ENCODE results near the gene ARPC1A.
"Not testable (repeated sequence)": the region's sequence is repeated elsewhere in the genome, so short reads cannot be mapped to it uniquely, and the experiment has no call there.

The ARPC1A gene

GRCh38 chr7:99325592-99326407 is at the start of gene ARPC1A:
ARPC1A (plus strand) TSS chr7:99325898; CDS start chr7:99333354, 7,456 bp downstream.
- no peak for TF ChIP-seq JUND (IDR thresholded peaks at IDR 0.05; ENCODE audit: low read depth)
- peak; percentile 83 to 92 for DNase-seq (ENCODE audit: low read depth in 1 of 2, low spot score in 1 of 2)
- in situ Hi-C loops (cut with HindIII; ENCODE audit: low pct_unique_long_range_greater_than_20kb, low sequenced_read_pairs): no loop called here

DNA sequence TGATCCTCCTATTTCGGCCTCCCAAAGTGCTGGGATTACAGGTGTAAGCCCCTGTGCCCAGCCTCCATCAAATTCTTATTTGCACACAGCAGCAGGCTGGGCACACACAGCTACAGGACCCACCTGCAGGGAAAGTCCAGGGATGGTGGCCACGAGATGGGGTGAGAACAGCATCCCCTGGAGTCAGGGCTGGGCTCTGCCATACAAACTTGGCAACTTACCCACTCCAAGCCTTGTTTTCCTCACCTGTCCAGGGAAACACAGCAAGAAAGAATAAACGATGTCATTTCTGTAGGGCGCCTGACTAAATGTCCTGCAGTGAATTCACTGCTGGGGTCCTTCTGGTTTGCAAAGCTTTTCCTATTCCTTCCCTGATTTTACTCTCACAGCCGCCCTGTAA is 47.5 kb upstream of the ARPC1A start:
- in situ Hi-C loops (cut with HindIII; ENCODE audit: low pct_unique_long_range_greater_than_20kb, low sequenced_read_pairs): no loop called here

DNA sequence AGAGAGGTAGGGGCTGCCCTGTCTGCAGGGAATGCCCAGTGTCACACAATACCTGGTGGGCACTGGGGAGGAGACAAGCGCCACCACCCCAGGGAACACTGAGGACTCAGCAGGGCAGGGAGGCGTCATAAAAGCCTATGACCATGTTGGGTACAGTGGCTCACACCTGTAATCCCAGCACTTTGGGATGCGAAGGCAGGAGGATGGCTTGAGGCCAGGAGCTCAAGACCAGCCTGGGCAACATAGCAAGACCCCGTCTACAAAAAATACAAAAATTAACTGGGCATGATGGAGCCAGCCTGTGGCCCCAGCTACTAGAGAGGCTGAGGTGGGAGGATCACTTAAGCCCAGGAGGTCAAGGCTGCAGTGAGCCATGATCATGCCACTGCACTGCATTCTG is 41.5 kb upstream of the ARPC1A start:
- DNase-seq (ENCODE audit: low read depth in 1 of 2, low spot score in 1 of 2); in situ Hi-C loops (cut with HindIII; ENCODE audit: low pct_unique_long_range_greater_than_20kb, low sequenced_read_pairs): not testable (repeated sequence)

More for the DNA sequence above, 47.5 kb upstream of the ARPC1A start:
- DNase-seq (ENCODE audit: low read depth in 1 of 2, low spot score in 1 of 2): no peak
- TF ChIP-seq JUND (IDR thresholded peaks at IDR 0.05; ENCODE audit: low read depth): no peak

DNA sequence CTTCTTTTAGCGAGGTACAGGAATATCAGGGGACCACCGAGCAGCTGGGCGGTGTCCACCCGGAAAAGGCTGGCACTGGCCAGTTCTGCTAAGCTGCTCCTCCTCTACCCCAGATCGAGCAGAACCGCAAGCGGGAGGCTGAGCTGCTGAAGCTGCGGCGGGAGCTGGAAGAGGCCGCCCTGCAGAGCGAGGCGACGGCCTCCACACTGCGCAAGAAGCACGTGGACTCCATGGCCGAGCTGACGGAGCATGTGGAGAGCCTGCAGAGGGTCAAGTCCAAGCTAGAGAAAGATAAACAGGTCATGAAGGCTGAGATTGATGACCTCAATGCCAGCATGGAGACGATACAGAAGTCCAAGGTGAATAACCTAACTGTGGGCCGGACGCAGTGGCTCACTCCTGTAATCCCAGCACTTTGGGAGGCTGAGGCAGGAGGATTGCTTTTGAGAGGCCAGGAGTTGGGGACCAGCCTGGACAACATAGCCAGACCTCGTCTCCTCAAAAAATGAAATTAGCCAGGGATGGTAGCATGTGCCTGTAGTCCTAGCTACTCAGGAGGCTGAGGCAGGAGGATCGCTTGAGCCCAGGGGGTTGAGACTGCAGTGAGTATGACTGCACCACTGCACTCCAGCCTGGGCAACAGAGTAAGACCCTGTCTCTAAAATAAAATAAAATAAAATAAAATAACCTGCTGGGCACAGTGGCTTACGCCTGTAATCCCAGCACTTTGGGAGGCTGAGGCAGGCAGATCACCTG is 37.7 kb upstream of the ARPC1A start:
- in situ Hi-C loops (cut with HindIII; ENCODE audit: low pct_unique_long_range_greater_than_20kb, low sequenced_read_pairs): no loop called here
- TF ChIP-seq JUND (IDR thresholded peaks at IDR 0.05; ENCODE audit: low read depth): no peak
- no peak for DNase-seq (ENCODE audit: low read depth in 1 of 2, low spot score in 1 of 2)

- in situ Hi-C loops (cut with HindIII; ENCODE audit: low pct_unique_long_range_greater_than_20kb, low sequenced_read_pairs): no loop called here
- TF ChIP-seq JUND (IDR thresholded peaks at IDR 0.05; ENCODE audit: low read depth): no peak
- DNase-seq (ENCODE audit: low read depth in 1 of 2, low spot score in 1 of 2): no peak
Observed at GRCh38 chr7:99289185-99289584, 36.5 kb upstream of the ARPC1A start.

DNA sequence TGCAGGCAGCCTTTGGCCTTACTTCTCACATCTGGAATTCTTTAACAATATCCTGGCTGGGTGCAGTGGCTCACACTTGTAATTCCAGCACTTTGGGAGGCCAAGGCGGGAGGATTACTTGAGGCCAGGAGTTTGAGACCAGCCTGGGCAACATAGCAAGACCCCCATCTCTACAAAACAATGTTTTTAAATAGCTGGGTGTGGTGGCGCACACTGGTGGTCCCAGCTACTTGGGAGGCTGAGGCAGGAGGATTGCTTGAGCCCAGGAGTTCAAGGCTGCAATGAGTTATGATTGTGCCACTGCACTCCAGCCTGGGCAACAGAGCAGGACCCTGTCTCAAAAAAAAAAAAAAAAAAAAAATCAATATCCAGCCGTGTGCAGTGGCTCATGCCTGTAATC is 35.5 kb upstream of the ARPC1A start:
- DNase-seq (ENCODE audit: low read depth in 1 of 2, low spot score in 1 of 2); in situ Hi-C loops (cut with HindIII; ENCODE audit: low pct_unique_long_range_greater_than_20kb, low sequenced_read_pairs): not testable (repeated sequence)

GRCh38 chr7:99290980-99291607 is 34.6 kb upstream of the ARPC1A start:
- TF ChIP-seq JUND (IDR thresholded peaks at IDR 0.05; ENCODE audit: low read depth): no peak
- in situ Hi-C loops (cut with HindIII; ENCODE audit: low pct_unique_long_range_greater_than_20kb, low sequenced_read_pairs): no loop called here
- DNase-seq (ENCODE audit: low read depth in 1 of 2, low spot score in 1 of 2): no peak

GRCh38 chr7:99292127-99292526 is 33.6 kb upstream of the ARPC1A start:
- in situ Hi-C loops (cut with HindIII; ENCODE audit: low pct_unique_long_range_greater_than_20kb, low sequenced_read_pairs): no loop called here
- no peak for DNase-seq (ENCODE audit: low read depth in 1 of 2, low spot score in 1 of 2)
- no peak for TF ChIP-seq JUND (IDR thresholded peaks at IDR 0.05; ENCODE audit: low read depth)

GRCh38 chr7:99293167-99293566 is 32.5 kb upstream of the ARPC1A start:
- in situ Hi-C loops (cut with HindIII; ENCODE audit: low pct_unique_long_range_greater_than_20kb, low sequenced_read_pairs): no loop called here
- no peak for DNase-seq (ENCODE audit: low read depth in 1 of 2, low spot score in 1 of 2)
- TF ChIP-seq JUND (IDR thresholded peaks at IDR 0.05; ENCODE audit: low read depth): no peak

- no peak for DNase-seq (ENCODE audit: low read depth in 1 of 2, low spot score in 1 of 2)
- TF ChIP-seq JUND (IDR thresholded peaks at IDR 0.05; ENCODE audit: low read depth): no peak
- in situ Hi-C loops (cut with HindIII; ENCODE audit: low pct_unique_long_range_greater_than_20kb, low sequenced_read_pairs): no loop called here
Observed at GRCh38 chr7:99293650-99294049, 32.0 kb upstream of the ARPC1A start.

DNA sequence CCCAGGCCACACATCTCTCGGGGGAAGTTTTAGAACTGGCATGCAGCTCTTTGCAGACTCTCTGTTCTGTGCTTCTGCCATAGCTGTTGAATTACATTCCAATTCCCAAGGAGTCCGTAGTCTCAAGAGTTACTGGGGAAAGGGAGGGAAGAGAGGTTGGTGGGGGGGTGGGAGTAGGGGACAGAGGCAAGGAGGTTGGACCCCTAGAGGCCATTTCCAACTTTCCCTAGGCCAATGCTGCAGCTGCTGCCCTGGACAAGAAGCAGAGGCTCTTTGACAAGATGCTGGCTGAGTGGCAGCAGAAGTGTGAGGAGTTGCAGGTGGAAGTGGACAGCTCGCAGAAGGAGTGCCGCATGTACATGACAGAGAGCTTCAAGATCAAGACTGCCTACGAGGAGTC is 29.2 kb upstream of the ARPC1A start:
- TF ChIP-seq JUND (IDR thresholded peaks at IDR 0.05; ENCODE audit: low read depth): no peak
- no peak for DNase-seq (ENCODE audit: low read depth in 1 of 2, low spot score in 1 of 2)
- in situ Hi-C loops (cut with HindIII; ENCODE audit: low pct_unique_long_range_greater_than_20kb, low sequenced_read_pairs): no loop called here

DNA sequence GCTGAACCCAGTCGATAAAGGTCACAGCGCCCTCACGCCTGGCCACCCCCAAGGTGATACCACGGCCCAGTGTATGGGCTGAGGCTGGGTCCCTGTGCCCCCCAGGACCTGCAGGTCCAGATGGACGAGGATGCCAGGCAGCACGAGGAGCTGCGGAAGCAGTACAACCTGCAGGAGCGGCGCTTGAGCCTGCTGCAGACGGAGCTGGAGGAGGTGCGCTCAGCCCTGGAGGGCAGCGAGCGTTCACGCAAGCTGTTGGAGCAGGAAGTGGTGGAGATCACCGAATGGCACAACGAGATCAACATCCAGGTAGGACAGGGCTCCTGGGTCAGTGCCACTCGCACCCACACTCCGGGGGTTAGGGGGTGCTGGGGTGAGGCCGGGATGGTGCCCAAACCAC is 24.2 kb upstream of the ARPC1A start:
- DNase-seq (ENCODE audit: low read depth in 1 of 2, low spot score in 1 of 2): no peak
- TF ChIP-seq JUND (IDR thresholded peaks at IDR 0.05; ENCODE audit: low read depth): no peak
- in situ Hi-C loops (cut with HindIII; ENCODE audit: low pct_unique_long_range_greater_than_20kb, low sequenced_read_pairs): no loop called here
